GM11168 (cell line): Measurements from ENCODE around the gene FOXJ3.

ENCODE experiments used
- in situ Hi-C: fragments of 300-500 bp; cut with MboI; formaldehyde crosslinking; loops from one replicate; pipeline ENCODE4 v1.12.0; 2022; ENCODE audit warnings: low sequenced_read_pairs; ENCODE audit not compliant: unreplicated experiment

FOXJ3 gene

DNA sequence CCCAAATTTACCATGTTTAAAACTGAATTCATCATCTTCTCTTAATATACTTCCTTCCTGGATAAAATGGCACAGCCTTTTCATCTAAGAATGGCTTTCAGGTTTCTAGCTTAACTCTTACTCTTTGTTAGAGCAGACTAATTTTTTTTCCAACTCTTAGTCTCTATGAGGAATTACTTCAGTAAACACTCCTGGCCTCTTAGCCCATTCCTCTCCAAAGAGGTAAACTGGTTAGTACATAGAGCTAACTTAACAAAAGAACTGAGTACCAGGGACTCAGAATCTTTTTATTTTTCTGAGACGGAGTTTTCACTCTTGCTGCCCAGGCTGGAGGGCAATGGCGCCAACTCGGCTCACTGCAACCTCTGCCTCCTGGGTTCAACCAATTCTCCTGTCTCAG, 21.1 kb downstream of the FOXJ3 start:
- in situ Hi-C loops = no loop called here

- in situ Hi-C loops = no loop called here
Observed at GRCh38 chr1:42312576-42313212, 22.3 kb downstream of the FOXJ3 start.

DNA sequence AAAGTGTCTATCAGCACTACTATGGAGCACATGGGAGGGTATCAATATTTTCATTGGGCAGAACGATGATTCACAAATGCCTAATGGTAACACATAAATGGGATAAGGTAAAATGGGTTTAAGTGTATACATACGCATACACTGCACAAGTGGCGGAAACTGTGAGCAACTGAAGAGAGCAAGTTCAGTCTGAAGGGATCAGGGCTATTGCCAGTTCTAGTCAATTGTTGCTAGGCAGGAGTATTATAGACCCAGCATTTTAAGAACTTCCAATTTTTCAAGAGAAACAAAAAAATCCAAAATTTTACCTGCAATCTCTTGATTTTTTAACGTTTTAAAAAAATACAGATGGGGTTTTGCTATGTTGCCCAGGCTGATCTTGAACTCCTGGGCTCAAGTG, 23.1 kb downstream of the FOXJ3 start:
- in situ Hi-C loops = no loop called here

DNA sequence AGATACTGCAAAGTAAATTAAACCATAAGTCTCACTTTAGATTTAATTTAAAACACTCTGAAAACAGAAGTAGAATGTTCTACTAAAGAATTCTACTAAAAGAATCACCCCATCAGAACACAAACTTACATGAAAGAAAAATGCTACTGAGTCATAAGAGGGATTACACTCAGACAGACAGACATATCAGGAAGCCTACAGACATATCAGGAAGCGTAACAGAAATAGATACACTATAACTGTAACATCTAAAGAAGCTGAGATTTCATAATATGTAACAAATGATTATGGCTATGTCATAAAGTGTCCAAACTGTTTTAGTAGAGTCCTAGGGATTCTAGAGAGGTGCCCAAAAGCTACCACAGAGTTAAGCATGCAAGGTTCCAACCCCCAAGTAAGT, 23.9 kb downstream of the FOXJ3 start:
- in situ Hi-C loops = no loop called here

DNA sequence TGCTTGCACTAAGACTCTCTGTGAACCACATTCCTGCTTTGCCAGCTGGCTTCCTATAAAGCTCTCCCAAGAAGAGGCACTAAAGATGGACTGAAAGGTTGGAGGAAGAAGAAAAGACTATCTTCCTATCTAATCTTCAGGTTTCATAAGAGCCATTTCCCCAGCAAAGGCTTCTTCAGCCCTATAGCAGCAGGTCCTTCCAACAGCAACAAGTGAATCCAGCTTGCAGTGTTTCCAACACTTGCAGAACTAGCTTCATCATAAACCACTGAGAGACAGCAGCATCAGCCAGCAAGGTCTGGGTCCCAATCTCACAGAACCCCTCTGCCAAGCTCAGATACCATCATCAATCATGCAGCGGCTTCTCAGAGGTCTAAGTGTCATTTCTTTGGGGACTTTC, 28.1 kb downstream of the FOXJ3 start:
- in situ Hi-C loops = no loop called here

DNA sequence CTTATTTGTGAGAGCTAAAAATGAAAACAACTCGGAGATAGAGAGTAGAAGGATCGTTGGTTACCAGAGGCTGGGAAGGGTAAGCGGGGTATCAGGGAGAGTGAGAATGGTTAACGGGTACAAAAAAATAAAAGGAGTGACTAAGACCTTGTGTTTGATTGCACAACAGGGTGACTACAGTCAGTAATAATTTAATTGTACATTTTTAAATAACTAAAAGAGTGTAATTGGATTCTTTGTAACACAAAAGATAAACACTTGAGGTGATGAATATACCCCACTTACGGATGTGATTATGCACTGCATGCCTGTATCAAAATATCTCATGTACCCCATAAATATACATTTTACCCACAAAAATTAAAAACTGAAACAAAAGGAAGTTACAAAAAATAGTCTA, 29.4 kb downstream of the FOXJ3 start:
- in situ Hi-C loops = no loop called here

GRCh38 chr1:42302034-42302433, 33.0 kb downstream of the FOXJ3 start:
- in situ Hi-C loops = no loop called here

GRCh38 chr1:42298520-42298919, 36.5 kb downstream of the FOXJ3 start:
- in situ Hi-C loops = no loop called here

- in situ Hi-C loops = no loop called here
Observed at GRCh38 chr1:42295816-42296215, 39.2 kb downstream of the FOXJ3 start.

DNA sequence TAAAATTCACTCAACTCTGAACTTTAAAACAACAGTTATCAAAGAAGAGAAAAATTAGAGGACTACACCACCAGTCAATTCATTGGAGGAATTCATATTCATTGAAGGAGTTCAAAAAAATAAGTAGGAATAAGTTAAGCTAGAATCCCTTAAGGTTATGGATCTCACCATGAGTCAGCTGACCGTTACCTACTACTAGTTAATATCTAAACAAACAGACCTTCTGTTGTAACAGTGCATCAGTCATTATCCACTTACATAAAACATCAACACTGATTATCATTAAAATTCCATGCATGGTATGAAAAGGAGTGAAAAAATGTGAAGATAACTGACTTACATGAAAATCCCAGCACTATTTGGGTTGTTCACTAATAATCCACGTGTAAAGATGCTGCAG, 44.9 kb downstream of the FOXJ3 start:
- in situ Hi-C loops = no loop called here

DNA sequence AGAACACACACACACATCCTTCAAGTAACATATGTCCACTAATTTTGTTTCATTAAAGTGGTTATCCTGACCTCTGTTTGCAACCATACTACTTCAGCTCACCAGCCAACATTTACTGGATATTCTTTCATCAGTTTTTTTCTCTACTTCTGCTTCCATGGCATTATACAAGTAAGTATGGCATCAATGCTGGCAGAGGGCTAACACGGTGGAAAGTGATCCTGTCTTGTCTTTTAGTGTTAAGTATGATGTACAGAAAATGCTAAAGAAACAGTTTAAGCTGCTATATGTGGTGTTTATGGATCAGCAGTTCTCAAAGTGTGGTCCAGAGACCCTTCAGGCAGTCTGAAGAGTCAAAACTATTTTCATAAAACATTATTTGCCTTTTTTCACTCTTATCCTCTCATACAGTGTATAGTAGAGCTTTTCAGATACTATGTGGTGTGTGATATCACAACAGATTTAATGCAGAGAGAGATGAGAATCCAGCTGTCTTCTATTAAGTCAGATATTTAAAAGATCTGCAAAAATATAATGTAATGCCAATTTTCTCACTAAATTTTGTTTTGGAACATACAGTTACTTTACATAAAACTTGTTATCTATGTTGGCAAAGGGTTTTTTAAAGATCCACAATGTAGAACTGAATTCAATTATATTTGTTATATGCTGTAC, 46.6 kb downstream of the FOXJ3 start:
- in situ Hi-C loops = no loop called here

DNA sequence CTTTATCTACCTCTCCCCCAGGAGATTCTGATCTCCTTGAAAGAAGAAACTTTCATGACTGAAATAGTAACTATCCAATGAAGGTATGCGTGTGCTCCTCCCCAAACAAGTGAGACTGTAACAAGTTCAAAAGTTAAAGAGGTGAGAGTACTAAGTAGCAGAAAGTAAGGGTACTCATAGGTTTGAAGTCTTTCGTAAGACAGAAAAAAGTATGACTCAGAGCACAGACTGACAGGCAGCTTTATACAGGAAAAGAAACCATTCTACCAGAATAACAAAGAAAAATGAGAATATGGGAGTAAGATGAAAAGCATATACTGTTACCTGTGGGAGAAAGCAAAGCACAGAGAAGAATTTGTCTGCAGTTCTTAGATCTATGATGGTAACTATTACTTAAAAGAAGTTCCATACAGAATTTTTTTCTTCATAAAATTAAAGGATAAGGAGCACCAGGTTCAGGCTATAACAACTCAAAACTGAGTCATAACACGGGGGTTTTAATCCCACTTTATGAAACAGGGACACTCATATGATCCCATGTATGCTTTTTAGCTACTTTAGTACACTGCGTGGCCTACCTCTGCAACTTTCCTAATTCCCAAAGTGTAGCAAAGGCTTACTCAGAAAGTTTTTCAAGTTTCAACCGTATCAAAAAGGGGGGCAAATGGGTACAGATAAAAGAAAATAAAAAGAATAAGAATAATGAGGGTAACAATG, 52.0 kb downstream of the FOXJ3 start:
- in situ Hi-C loops = no loop called here

DNA sequence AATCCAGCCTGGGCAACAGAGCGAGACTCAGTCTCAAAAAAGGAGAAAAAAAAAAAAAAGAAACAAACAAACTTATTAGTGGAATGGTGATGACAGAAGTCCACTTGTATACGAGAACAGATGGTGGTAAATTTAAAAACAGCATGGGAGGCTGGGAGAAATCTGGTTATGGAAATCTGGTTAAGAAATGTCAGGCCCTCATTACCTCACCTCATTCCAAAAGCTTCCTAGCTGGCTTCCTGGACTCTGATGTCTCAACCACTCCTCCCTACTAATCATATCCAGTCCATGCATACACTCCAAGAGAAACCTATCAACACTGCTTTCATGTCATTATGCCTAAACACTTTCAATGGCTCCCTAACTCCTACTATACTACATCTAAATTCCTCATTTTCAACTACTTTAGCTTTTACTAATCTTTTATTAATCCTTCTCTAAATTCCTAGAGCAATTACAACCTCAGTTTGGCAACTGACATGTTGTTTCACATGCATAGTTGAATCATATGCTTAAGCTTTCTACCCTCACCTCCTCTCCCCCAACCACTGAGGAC, 52.9 kb downstream of the FOXJ3 start:
- in situ Hi-C loops = no loop called here

DNA sequence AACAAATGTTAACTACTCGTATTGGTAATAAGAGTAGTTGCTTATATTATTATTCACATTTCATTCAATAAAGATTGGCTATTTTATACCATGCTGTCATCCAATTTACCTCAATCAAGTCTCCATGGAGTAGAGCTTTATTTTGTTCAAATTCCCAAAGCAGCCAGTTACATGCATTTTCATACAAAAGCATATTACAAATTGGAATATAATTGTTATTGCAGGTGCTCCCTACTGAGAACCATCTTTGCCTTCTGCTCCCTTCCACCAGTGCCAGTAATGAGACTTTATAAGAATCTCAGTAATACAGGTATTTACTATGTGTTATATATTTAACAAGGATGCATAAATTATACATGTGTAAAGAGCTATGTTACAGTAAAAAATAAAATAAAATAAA, 54.2 kb downstream of the FOXJ3 start:
- in situ Hi-C loops = no loop called here

- in situ Hi-C loops = no loop called here
Observed at GRCh38 chr1:42279055-42279454, 56.0 kb downstream of the FOXJ3 start.

- in situ Hi-C loops = no loop called here
Observed at GRCh38 chr1:42272920-42273319, 62.1 kb downstream of the FOXJ3 start.

GRCh38 chr1:42267904-42268303, 67.1 kb downstream of the FOXJ3 start:
- in situ Hi-C loops = no loop called here

DNA sequence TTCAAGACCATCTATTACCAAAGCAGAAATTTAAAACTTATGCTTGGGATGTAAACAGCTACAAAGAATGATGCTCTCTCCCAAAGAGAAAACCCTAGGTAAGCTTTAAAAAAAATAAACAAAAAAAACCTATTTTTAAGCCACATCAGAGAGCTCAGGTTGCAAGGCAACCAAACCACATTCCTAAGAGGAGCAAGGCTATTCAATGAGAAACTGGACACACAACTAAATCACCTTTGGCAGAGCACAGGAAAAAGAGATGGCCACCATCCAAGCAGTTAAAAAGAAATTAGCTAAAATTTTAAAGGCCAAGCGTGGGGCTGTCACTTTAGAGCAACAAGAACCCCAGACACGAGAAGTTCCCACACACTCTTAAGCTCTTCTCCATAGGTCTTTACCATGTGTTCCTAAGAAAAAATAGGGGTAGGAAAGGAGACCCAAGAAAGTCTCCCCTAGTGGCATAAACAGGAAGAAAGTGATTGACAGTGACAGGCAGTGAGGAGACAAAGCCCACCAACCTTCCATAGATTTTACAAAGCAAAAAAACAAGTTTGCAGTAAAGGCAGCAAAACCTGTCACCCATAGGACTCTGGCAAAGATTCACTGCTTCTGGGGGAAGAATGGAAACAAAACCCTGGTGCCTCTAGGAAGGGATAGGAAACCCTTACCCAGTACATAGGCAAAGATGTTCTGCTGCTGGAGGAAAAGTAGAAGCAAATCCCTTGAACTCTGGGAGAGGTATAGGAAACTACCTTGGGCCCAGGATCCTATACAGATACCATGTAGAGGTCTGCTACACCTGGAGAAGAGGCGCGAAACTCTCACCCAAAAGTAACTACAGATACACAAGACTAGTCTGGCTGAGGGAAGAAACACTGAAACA, 68.5 kb downstream of the FOXJ3 start:
- in situ Hi-C loops = no loop called here

DNA sequence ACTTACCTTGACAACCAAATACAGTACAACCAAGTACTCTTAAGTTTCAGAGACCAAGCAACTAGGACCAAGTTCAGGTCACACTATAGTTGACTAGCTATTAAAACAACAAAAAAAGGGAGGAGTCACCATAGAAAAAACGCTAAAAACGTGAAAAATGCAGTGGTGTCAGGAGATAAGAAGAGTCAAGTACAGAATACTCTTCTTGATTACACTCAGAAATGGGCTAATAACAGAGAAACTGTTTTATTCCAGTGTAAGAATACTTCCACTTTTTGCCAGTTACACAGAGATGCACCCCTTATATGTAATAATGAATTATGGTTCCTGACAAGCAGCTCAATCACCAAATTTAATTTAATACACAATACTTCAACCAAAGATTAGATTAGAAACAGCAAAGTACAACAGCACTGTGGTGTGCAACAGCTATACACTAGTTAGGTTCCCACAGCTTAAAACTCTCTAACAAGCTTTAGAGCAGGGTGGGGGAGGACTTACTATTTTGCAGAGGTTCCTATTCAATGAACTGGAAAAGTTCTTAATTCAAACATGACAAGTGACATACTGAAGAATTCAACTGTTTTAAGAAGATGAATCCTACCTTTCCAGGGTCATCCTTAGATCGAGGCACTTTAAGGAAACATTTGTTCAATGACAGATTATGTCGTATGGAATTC, 70.4 kb downstream of the FOXJ3 start:
- in situ Hi-C loops = no loop called here

DNA sequence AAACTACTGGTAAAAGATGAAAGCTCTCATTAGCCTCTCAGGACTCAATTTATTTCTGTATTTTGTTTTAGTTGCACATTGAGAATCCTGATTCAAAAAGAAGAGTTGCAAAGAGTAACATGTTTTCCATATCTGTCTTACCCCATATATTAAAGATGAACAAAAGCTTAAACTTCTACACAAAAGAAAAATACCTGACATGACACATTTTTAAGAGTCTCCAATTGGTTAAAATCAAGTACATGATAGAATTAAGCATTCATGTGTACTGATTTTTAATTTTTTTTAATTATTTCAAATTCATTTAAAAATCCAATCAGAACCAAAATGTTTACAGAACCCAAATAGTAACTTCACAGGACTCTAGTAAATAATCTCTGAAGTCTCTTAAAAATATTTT, 72.0 kb downstream of the FOXJ3 start:
- in situ Hi-C loops = no loop called here
